HT1080 (cell line): ENCODE data around the gene HIVEP2. TPM values are rescaled to one million over a fixed set of nuclear protein-coding genes. Genes with fewer than 3 reads are reported as not detected.

Experiments used
- DNase-seq: peaks from one replicate; pipeline ENCODE4 v3.0.0-alpha.2; 2015; ENCODE audit warnings: low read depth
- total RNA-seq: library from RNA; depleted of rRNA; stranded (reverse); fragments of >200 nt; shearing (Covaris generic); gene quantifications from 2 replicates; pipeline ENCODE4 v1.2.3, GENCODE V29; 2014; rRNA removed

The HIVEP2 gene
- total RNA-seq, 1 experiment from 2014 or later, result 7.0 TPM

DNA sequence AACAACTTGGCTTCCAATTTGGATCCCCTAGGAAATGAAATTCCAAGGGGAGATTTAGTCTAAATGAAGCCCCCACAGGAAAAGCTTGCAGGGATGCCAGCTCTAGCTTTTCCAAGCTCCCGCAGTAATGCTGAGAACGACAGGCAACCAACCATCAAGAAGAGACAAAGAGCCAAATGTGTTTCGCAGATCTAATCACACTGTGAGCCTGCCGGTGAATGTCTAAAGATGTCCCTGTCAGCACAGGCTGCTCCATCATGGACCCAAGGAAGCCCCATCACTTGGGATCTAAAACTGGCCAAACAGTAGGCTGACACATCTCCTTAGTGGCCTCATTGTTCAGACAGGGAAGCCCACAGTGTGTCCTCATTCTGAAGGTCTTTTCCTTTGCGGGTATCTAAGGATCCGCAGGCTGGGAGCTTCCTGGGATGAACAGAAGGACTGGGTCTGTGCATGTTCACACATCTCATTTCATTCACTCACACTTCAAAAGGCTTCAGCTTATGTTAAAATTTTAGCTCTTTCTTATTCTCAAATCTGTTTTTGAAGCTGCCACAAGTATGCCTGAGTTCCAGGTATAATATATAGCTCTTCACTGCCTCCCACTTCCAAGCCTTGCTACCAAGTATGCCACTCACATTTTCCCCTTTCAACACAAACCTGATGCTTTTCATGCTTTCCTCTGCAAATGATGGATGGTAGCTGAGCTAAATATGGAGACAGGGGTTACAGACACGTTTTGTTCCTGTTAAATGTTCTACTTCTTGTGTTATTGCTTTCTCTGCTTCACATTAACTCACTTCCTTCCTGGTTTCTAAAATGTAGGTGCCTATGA, 229.8 kb downstream of the HIVEP2 start:
- DNase-seq, result no peak

DNA sequence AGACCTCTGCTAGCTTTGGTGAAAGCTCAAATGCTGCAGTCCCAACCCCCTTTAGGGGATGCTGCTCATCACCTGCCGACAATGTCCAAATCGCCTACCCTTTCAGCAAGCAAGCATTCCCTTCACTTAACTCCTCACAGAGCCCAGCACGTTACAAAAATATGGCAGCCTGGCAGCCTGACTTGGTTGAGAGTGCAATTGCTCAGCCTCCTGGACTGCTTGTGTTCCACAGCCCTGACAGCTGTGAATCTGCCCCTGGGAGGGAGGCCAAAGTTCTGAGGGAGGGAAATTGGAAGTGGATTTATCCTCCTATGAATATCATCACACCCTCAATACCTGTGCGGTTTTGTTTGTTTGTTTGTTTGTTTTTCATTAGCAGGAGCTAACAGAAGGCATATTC, 231.0 kb downstream of the HIVEP2 start:
- DNase-seq, result no peak

DNA sequence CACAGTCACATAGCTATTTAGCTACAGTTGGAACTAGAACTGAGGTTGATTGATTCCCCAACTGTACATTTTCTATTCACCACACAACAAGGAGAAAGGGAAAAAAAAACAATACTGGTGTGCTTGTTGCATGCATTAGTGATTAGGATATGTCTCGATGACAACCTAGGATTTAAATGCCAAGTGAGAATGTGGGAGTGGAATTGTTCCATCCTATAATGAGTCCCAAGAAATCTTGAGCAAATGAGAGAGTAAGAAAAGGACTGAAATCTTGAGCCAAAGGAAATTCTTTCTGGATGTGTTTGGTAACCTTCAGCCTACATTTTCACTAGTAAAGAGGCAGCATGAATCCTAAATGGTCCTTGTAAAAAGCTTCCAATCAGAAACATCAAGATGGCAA, 232.7 kb downstream of the HIVEP2 start:
- no peak for DNase-seq

DNA sequence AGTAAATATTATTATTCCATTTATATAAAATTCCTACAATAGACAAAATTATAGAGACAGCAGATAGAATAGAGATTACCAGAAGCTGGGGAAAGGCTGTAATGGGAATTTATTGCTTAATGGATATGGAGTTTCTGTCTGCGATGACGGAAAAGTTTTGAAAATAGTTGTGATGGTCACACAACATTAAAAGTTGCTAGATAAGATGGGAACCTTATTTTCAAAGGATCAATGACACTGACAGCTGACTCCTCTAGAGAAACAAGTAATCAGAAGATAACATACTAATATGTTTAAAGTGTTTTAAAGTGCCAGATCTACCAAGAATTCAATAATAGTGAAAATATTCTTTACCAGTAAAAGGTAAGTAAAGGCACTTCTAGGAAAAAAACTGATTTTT, 236.3 kb downstream of the HIVEP2 start:
- no peak for DNase-seq

DNA sequence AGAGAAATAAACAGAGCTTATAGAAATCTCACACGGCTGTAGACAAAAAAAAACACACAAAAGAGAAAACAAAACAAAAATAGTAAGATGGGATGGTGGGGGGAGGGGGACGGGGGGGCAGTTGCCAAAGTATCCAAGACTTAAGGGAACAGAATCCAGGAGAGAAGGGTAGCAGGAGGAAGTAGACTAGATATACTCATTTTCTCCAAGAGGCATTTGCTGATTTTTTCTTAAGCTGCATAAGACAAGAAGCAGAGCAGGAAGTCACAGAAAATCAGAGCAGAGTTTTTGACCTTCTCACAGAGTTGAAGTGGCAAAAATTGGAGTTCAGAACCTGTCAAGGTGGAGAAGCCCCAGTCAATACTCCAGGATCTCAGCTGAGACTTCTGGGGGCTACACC, 237.7 kb downstream of the HIVEP2 start:
- no peak for DNase-seq

DNA sequence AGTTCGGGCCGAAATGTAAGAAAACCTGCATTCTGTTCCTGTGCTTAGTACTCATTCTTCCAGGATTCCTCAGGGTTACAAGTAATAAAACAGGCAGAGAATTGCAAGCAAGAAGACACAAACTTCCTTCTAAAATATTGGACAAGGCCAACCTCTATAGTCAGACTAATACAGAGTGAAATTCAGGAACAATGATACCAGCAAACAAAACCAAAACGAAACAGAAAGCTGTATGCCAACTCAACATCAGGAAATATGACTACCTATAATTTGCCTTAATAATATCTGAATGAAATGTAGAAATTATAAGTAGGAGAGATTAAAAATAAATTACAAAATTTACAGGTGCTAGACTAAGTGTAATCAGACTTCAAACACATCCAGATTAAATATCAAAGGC, 238.8 kb downstream of the HIVEP2 start:
- DNase-seq, result no peak

DNA sequence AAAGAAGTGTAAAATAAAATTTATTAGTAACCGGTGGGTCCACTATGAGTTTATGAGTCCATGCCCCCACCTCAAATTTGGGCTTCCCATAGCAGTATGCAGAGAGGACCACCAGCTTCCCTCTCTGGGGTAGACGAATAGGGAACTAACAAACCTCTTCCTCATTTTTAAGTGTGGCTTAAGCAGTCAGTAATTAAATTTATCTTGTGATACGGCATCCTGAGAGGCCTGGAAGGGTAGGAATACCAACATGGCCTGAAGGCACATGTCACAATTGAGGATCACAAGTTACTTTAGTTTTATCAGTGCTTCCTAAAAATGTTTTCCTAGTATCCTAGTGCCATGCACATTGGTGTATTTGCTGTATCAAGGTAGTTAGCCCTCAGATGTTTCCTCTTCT, 239.9 kb downstream of the HIVEP2 start:
- DNase-seq, result no peak

DNA sequence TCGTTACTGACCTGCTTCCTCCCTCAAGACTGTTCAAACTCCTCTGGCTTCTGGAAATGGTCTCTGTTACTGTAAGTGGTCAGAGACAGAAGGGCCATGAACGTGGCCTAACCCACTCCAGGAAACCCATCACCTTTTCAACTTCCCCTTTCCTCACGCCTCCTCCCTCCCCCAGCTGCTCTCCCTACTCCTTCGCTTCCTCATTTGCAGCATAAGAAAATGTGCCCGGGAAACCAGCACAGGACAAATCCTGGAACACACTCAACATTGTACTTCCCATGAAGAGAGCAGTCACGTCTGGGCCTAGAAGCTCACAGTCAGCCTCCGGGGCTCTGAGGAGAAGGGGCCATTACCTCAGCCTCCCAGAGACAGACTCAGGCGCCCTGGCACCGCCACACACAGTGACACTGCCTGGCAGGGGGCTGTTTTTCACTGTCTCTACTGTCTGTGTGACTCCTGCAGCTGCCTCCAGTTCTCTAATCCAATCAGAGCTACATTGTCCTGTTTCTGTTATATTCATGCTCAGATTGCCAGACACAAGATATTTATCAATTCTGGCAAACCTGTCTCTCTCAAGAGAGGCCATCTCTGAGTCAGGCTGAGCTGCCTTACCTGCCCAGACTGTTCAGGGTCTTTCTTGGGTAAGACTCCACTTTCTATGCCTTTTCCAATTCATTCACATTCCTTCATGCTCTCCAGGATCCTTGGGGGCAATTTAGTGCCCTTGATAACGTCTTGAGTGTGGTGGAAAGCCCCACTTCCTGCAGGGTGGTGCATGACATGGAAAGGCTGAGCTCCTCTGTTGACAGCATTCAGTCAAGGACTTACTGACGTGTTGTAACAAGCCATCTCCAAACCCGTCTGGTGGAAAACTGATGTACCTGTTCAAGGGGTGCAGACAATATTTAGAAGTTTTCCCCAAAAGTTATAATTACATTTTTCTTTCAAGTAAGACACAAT, 242.2 kb downstream of the HIVEP2 start:
- no peak for DNase-seq

Other genes starting within 250 kb of the HIVEP2 start
- 30.8 and 33.7 TPM in 2 replicates for gene AIG1, start 115.7 kb upstream of the HIVEP2 start, total RNA-seq